Transverse colon (tissue), 4 donors: ENCODE measurements around the gene PDXK. TPM values are rescaled to one million over a fixed set of nuclear protein-coding genes. Genes with fewer than 3 reads are reported as not detected.
A peak's percentile ranks its signal among the peaks of the same experiment; 100 is the strongest.

ENCODE experiments used
- DNase-seq: peaks from one replicate; pipeline ENCODE4 v3.0.0-alpha.2; 2019
- H3K27ac ChIP-seq, 4 donors: fragments of 200-600 bp; sonication (generic); 2 replicates each; pipeline ENCODE4 v1.5.1; 2016 to 2018; ENCODE audit warnings: inconsistent platforms in 4 of 4
- H3K27me3 ChIP-seq: fragments of 200-600 bp; sonication (generic); 2 replicates; pipeline ENCODE4 v1.5.1; 2017; ENCODE audit warnings: inconsistent platforms
- H3K36me3 ChIP-seq, 4 donors: fragments of 200-600 bp; sonication (generic); 2 replicates each; pipeline ENCODE4 v1.5.1; 2017 to 2019; ENCODE audit warnings: inconsistent platforms in 4 of 4
- H3K4me1 ChIP-seq, 4 donors: fragments of 200-600 bp; sonication (generic); 2 replicates each; pipeline ENCODE4 v1.5.1; 2017 to 2020; ENCODE audit warnings: inconsistent platforms in 4 of 4
- H3K4me3 ChIP-seq, 4 donors: fragments of 200-600 bp; sonication (generic); 1 replicate in 1 of 4; 2 replicates in 3 of 4; pipeline versions ENCODE4 v1.5.1 to v1.6.1; 2017 to 2019; ENCODE audit warnings: inconsistent platforms in 4 of 4
- H3K9me3 ChIP-seq, 2 donors: fragments of 200-600 bp; sonication (generic); 2 replicates each; pipeline ENCODE4 v1.5.1; 2017 to 2019; ENCODE audit warnings: inconsistent platforms in 2 of 2
- CTCF ChIP-seq, 5 experiments: fragments of 200-600 bp in 3 of 5; fragments of 450-650 bp in 2 of 5; sonication (generic) in 3 of 5; IDR thresholded peaks; 1 replicate in 2 of 5; 2 replicates in 3 of 5; pipeline ENCODE4 v1.5.1; 2016 to 2017; ENCODE audit warnings: antibody characterized with exemption in 5 of 5, inconsistent platforms in 3 of 5, mild to moderate bottlenecking in 2 of 5, moderate library complexity in 1 of 5
- EP300 ChIP-seq: sonication (generic); formaldehyde crosslinking; IDR thresholded peaks from one replicate; pipeline ENCODE4 v1.6.1; 2017; ENCODE audit warnings: antibody characterized with exemption, low read depth
- POLR2A ChIP-seq: fragments of 450-650 bp; IDR thresholded peaks from one replicate; pipeline ENCODE4 v1.6.1; 2016; ENCODE audit warnings: antibody characterized with exemption, mild to moderate bottlenecking, moderate library complexity
- POLR2AphosphoS5 ChIP-seq, 3 donors: sonication (generic); formaldehyde crosslinking; IDR thresholded peaks; one replicate each; pipeline ENCODE4 v1.6.1; 2016; ENCODE audit warnings: antibody characterized with exemption in 3 of 3
- WGBS, 2 donors: methylation state at CpG; one replicate each; pipeline ENCODE4 v1.1.5; 2018; ENCODE audit warnings: low coverage in 1 of 2; 5-methylcytosine and 5-hydroxymethylcytosine counted together
- in situ Hi-C, 4 donors: fragments of 200-750 bp; cut with MboI; loops; one replicate each; pipeline versions ENCODE4 v1.15.0 to v1.15.1; 2017; ENCODE audit warnings: low sequenced_read_pairs in 3 of 4, low pct_ligation_motif_present in 1 of 4, low pct_unique_long_range_greater_than_20kb in 1 of 4
- intact Hi-C: fragments of 100-400 bp; cut with DNase I; formaldehyde crosslinking; loops from one replicate; pipeline ENCODE4 v1.15.1; 2023; ENCODE audit warnings: low total_unique reads
- total RNA-seq, 4 donors: library from RNA; depleted of rRNA; stranded (reverse); fragments of >200 nt; gene quantifications; one replicate each; pipeline ENCODE4 v1.1.0, GENCODE V29; 2016

PDXK gene
- total RNA-seq, 4 donors from 2014 or later = 85.8 to 117 (median 103) TPM

DNA sequence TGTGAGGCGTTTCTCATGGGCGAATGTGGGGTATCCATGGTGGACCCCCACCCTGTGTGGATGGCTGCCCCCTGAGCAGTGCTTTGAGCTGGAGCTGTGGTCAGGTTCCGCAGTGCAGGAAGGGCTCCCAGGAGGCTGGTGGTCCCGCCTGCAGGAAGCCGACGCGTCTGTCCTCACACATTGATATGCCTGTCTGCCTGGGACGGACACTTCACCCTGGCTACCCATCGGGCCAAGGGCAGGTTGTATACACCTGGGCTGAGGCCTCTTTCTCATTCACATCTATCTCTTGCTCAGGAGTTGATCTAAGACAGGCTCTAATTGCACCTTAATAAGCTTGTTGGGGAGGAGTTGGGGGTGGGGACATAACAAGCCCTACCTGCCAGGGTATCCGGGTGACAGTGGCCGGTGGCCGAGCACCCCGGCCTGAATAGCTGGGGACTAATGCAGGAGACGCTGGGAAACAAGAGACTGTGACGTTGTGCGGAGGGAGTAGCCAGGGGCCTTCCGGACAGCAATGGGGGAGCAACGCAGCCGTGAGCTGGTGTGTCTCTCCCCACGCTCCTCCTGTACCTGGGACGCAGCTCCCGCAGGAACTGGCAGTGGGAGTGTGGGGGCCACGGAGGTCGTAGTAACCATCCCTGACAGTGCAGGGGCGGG lies 21.7 kb downstream of the PDXK start:
- Histone ChIP-seq H3K4me3 (no peak overlapping the region), H3K36me3 (peaks cover 0 to 3% (median 0%) of the 10 kb centered on the region in 4 donors), H3K27me3 (no peaks in the 10 kb centered on the region), H3K9me3 (no peaks in the 10 kb centered on the region), H3K27ac (peak overlapping the region; percentile 54 to 75 (median 68)), H3K4me1 (no peaks in the 10 kb centered on the region)
- peak; percentile 56 for DNase-seq
- TF ChIP-seq CTCF (IDR thresholded peaks at IDR 0.05) (no peak), POLR2AphosphoS5 (IDR thresholded peaks at IDR 0.05) (no peak), POLR2A (no peak), EP300 (no peak)
- in situ Hi-C loops = no loop called here
- WGBS, 2 donors = 49% methylated on average over 22 of the region's 25 CpGs; no CpG with 5 or more reads in 1 of the 2 donors
- intact Hi-C loops = no loop called here

DNA sequence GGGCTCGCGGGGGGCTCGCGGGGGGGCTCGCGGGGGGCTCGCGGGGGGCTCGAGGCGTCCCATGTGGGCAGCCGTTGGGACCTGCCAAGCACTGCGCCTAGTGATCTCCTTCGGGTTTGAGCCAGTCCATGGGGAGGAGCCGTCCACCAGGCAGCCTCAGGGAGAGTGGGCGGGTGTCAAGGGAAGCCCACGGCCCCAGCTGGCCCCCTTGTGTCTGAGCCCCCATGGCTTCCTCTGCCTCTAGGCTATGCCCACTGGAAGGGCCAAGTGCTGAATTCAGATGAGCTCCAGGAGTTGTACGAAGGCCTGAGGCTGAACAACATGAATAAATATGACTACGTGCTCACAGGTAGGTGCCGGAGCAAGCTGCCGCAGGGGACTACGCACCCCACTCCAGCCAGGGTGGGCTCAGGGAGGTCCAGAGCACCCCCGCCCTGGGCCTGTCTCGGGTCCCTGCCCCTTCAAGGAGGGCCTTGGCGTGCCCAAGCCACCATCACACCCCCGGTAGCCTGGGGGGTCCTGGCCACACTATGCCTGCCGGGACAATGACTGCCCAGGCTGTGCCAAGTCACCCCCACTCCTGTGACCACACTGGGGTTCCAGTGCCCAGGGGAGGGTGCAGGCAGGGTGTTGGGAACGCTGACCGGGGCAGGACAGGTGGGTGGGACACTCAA lies 22.6 kb downstream of the PDXK start:
- in situ Hi-C loops = no loop called here
- no peaks in the 10 kb centered on the region for H3K27me3 ChIP-seq
- H3K36me3 ChIP-seq = peaks cover 0 to 8% (median 1%) of the 10 kb centered on the region in 4 donors
- H3K9me3 ChIP-seq = no peaks in the 10 kb centered on the region
- WGBS, 2 donors = 93 to 100% methylated on average over 1 to 14 of the region's 28 CpGs
- DNase-seq = no peak
- no peaks in the 10 kb centered on the region for H3K4me1 ChIP-seq
- H3K27ac ChIP-seq = peak overlapping the region in 1 of 4 donors; percentile 1
- intact Hi-C loops = no loop called here
- H3K4me3 ChIP-seq = no peak overlapping the region
- TF ChIP-seq POLR2AphosphoS5 (IDR thresholded peaks at IDR 0.05) = no peak
- TF ChIP-seq POLR2A = no peak

- Histone ChIP-seq H3K27ac (no peak overlapping the region), H3K36me3 (peaks cover 0 to 21% (median 4%) of the 10 kb centered on the region in 4 donors), H3K9me3 (no peaks in the 10 kb centered on the region), H3K4me1 (no peaks in the 10 kb centered on the region), H3K4me3 (no peak overlapping the region), H3K27me3 (no peaks in the 10 kb centered on the region)
- in situ Hi-C loops = no loop called here
- TF ChIP-seq CTCF (IDR thresholded peaks at IDR 0.05) = no peak
- WGBS, 2 donors = 96% methylated on average over 8 of the region's 8 CpGs; no CpG with 5 or more reads in 1 of the 2 donors
- no peak for DNase-seq
- intact Hi-C loops = no loop called here
Observed at GRCh38 chr21:43743947-43744346, 25.0 kb downstream of the PDXK start.

DNA sequence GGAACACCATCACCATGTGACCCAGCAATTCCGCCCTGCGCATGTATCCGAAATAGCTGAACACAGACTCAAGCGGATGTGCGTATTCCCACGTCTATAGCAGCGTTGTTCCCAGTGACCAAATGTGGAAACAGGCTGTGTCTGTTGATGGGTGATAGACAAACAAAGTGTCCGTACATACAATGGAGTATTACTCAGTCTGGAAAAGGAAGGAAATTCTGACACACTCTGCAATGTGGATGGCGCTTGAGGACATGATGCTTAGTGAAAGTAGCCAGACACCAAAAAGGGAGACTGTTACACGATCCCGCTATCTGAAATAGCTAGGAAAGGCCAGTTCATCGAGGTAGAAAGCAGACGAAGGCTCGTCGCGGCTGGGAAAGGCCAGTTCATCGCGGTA lies 25.8 kb downstream of the PDXK start:
- DNase-seq = no peak
- no peaks in the 10 kb centered on the region for H3K27me3 ChIP-seq
- WGBS, 2 donors = 87 to 96% methylated on average over 3 to 18 of the region's 18 CpGs
- H3K9me3 ChIP-seq = no peaks in the 10 kb centered on the region
- intact Hi-C loops (no loop called here), in situ Hi-C loops (no loop called here)
- TF ChIP-seq EP300 (no peak), POLR2A (no peak), CTCF (IDR thresholded peaks at IDR 0.05) (no peak), POLR2AphosphoS5 (IDR thresholded peaks at IDR 0.05) (no peak)
- H3K4me1 ChIP-seq = no peaks in the 10 kb centered on the region
- H3K4me3 ChIP-seq = no peak overlapping the region
- no peak overlapping the region for H3K27ac ChIP-seq
- H3K36me3 ChIP-seq = peaks cover 0 to 25% (median 5%) of the 10 kb centered on the region in 4 donors
